HepG2 (cell line): ENCODE data around the gene SAP25. TPM values are rescaled to one million over a fixed set of nuclear protein-coding genes. Genes with fewer than 3 reads are reported as not detected.

Experiments used
- AHR ChIP-seq: IDR thresholded peaks from 2 replicates; pipeline ENCODE4 v1.6.1; 2018; ENCODE audit warnings: missing genetic modification reagents, missing compliant biosample characterization
- ARNT2 ChIP-seq: sonication (generic); formaldehyde crosslinking; IDR thresholded peaks from 2 replicates; pipeline ENCODE4 v1.8.0; 2022; ENCODE audit warnings: mild to moderate bottlenecking, low read depth, missing genetic modification reagents, moderate library complexity
- BHLHE40 ChIP-seq: IDR thresholded peaks from 2 replicates; pipeline ENCODE4 v1.6.1; 2011; ENCODE audit warnings: low read length, improper control_type of control experiment
- KLF6 ChIP-seq: IDR thresholded peaks from 2 replicates; pipeline ENCODE4 v1.8.0; 2016; ENCODE audit warnings: missing biosample characterization, missing genetic modification reagents
- NPAS2 ChIP-seq: sonication (generic); formaldehyde crosslinking; IDR thresholded peaks from 2 replicates; pipeline ENCODE4 v1.8.0; 2022; ENCODE audit warnings: mild to moderate bottlenecking, missing genetic modification reagents, borderline replicate concordance
- RBFOX2 ChIP-seq: fragments of 200-400 bp; formaldehyde crosslinking; IDR thresholded peaks from 2 replicates; pipeline ENCODE4 v1.6.1; 2017; ENCODE audit warnings: low read depth, mild to moderate bottlenecking, low read length
- SMARCC2 ChIP-seq: fragments of 450-650 bp; IDR thresholded peaks from 2 replicates; pipeline ENCODE4 v1.6.1; 2017; ENCODE audit warnings: antibody characterized with exemption, mild to moderate bottlenecking
- SOX13 ChIP-seq, 3 experiments: fragments of 450-650 bp in 1 of 3; sonication (generic) in 1 of 3; formaldehyde crosslinking in 1 of 3; IDR thresholded peaks in 2 of 3; conservative IDR thresholded peaks in 1 of 3; 2 replicates each; pipeline versions ENCODE4 v1.5.0 to v1.6.1; 2016 to 2020; ENCODE audit warnings: antibody characterized with exemption in 1 of 3, mild to moderate bottlenecking in 1 of 3, missing compliant biosample characterization in 1 of 3, missing genetic modification reagents in 1 of 3, moderate library complexity in 1 of 3
- SSRP1 ChIP-seq: IDR thresholded peaks from 2 replicates; pipeline ENCODE4 v1.6.1; 2016; ENCODE audit warnings: control low read depth
- ZNF616 ChIP-seq: sonication (generic); formaldehyde crosslinking; IDR thresholded peaks from 2 replicates; pipeline ENCODE4 v1.5.0; 2020; ENCODE audit warnings: low read depth, mild to moderate bottlenecking, missing genetic modification reagents
- ZNF780A ChIP-seq: sonication (generic); formaldehyde crosslinking; IDR thresholded peaks from 2 replicates; pipeline ENCODE4 v1.8.0; 2022; ENCODE audit warnings: mild to moderate bottlenecking, missing genetic modification reagents, moderate library complexity
- ZNF841 ChIP-seq: sonication (generic); formaldehyde crosslinking; IDR thresholded peaks from 2 replicates; pipeline ENCODE4 v1.8.1; 2023; ENCODE audit warnings: missing genetic modification reagents, borderline replicate concordance
- polyA plus RNA-seq, 8 experiments: library from polyadenylated mRNA; depleted of rRNA in 3 of 8; stranded (reverse) in 7 of 8; unstranded in 1 of 8; fragments of >200 nt; fragmentation: Illumina TruSeq in 4 of 8; extraction: Trizol in 4 of 8; gene quantifications; 2 replicates each; pipeline versions ENCODE4 v1.2.1 to v1.2.3, GENCODE V29; 2011 to 2016; ENCODE audit warnings: low read depth in 4 of 8, missing spikeins in 1 of 8, mixed read lengths in 1 of 8; ENCODE audit not compliant: insufficient read depth in 1 of 8
- total RNA-seq, 5 experiments: library from RNA; depleted of rRNA; stranded (reverse); fragments of >200 nt; fragmentation: Illumina TruSeq; extraction: Trizol; gene quantifications; 2 replicates each; pipeline ENCODE4 v1.2.3, GENCODE V29; 2016; ENCODE audit warnings: low read depth in 1 of 5
- TF ChIP-seq, protein P1 (sequence below): sonication (generic); formaldehyde crosslinking; IDR thresholded peaks from 2 replicates; pipeline ENCODE4 v1.4.0; 2020; ENCODE audit warnings: mild to moderate bottlenecking, missing genetic modification reagents, borderline replicate concordance
- TF ChIP-seq, protein P2 (sequence below): sonication (generic); formaldehyde crosslinking; IDR thresholded peaks from 2 replicates; pipeline ENCODE4 v1.5.1; 2020; ENCODE audit warnings: mild to moderate bottlenecking, missing genetic modification reagents, borderline replicate concordance
- TF ChIP-seq, protein P3 (sequence below): sonication (generic); formaldehyde crosslinking; conservative IDR thresholded peaks from 2 replicates; pipeline ENCODE4 v1.8.1; 2023; ENCODE audit warnings: missing genetic modification reagents

Gene SAP25
- total and polyA plus RNA-seq, 2 of the 13 experiments (the other 11 are each of a cell fraction or from before 2014, with no cell fraction given), result 0.15 to 0.20 TPM

DNA sequence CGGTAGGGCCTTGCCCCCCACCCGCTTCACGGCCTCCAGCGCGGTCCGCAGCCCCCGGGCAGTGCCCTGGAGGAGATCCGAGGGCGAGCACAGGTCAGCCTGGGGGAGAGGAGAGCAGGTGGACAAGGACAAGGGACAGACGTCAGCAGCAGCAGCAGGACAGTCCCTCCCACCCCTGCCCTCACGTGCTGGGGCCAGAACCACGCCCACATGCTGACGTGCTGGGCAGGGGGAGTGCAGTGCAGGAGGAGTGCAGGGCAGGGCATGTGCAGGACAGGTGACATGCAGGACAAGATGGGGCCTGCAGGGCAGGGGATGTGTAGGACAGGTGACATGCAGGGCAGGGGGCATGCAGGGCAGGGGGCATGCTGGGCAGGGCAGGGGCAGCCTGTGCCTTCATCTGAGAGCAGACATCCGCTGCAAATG, 1.5 kb upstream of the SAP25 start (continued):
- TF ChIP-seq, protein P1, sequence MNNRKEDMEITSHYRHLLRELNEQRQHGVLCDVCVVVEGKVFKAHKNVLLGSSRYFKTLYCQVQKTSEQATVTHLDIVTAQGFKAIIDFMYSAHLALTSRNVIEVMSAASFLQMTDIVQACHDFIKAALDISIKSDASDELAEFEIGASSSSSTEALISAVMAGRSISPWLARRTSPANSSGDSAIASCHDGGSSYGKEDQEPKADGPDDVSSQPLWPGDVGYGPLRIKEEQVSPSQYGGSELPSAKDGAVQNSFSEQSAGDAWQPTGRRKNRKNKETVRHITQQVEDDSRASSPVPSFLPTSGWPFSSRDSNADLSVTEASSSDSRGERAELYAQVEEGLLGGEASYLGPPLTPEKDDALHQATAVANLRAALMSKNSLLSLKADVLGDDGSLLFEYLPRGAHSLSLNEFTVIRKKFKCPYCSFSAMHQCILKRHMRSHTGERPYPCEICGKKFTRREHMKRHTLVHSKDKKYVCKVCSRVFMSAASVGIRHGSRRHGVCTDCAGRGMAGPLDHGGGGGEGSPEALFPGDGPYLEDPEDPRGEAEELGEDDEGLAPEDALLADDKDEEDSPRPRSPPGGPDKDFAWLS (CRISPR knock-in tag), result no peak
- TF ChIP-seq AHR (no peak), KLF6 (CRISPR knock-in tag) (no peak), ZNF616 (no peak), SSRP1 (no peak), NPAS2 (CRISPR knock-in tag) (no peak), ZNF841 (no peak), SOX13 (IDR thresholded peaks at IDR 0.05) (no peak), SOX13 (CRISPR knock-in tag; conservative IDR thresholded peaks at IDR 0.05 in 1 of 2, IDR thresholded peaks at IDR 0.05 in 1 of 2) (0 out of 4 replicates have a peak, but pooled peaks of 1 of the 2 experiments have one; percentile 49), SMARCC2 (no peak), BHLHE40 (peak; percentile 77), RBFOX2 (peak; percentile 58), ARNT2 (no peak), ZNF780A (no peak)
- TF ChIP-seq, protein P2, sequence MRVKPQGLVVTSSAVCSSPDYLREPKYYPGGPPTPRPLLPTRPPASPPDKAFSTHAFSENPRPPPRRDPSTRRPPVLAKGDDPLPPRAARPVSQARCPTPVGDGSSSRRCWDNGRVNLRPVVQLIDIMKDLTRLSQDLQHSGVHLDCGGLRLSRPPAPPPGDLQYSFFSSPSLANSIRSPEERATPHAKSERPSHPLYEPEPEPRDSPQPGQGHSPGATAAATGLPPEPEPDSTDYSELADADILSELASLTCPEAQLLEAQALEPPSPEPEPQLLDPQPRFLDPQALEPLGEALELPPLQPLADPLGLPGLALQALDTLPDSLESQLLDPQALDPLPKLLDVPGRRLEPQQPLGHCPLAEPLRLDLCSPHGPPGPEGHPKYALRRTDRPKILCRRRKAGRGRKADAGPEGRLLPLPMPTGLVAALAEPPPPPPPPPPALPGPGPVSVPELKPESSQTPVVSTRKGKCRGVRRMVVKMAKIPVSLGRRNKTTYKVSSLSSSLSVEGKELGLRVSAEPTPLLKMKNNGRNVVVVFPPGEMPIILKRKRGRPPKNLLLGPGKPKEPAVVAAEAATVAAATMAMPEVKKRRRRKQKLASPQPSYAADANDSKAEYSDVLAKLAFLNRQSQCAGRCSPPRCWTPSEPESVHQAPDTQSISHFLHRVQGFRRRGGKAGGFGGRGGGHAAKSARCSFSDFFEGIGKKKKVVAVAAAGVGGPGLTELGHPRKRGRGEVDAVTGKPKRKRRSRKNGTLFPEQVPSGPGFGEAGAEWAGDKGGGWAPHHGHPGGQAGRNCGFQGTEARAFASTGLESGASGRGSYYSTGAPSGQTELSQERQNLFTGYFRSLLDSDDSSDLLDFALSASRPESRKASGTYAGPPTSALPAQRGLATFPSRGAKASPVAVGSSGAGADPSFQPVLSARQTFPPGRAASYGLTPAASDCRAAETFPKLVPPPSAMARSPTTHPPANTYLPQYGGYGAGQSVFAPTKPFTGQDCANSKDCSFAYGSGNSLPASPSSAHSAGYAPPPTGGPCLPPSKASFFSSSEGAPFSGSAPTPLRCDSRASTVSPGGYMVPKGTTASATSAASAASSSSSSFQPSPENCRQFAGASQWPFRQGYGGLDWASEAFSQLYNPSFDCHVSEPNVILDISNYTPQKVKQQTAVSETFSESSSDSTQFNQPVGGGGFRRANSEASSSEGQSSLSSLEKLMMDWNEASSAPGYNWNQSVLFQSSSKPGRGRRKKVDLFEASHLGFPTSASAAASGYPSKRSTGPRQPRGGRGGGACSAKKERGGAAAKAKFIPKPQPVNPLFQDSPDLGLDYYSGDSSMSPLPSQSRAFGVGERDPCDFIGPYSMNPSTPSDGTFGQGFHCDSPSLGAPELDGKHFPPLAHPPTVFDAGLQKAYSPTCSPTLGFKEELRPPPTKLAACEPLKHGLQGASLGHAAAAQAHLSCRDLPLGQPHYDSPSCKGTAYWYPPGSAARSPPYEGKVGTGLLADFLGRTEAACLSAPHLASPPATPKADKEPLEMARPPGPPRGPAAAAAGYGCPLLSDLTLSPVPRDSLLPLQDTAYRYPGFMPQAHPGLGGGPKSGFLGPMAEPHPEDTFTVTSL, result no peak
- TF ChIP-seq, protein P3, sequence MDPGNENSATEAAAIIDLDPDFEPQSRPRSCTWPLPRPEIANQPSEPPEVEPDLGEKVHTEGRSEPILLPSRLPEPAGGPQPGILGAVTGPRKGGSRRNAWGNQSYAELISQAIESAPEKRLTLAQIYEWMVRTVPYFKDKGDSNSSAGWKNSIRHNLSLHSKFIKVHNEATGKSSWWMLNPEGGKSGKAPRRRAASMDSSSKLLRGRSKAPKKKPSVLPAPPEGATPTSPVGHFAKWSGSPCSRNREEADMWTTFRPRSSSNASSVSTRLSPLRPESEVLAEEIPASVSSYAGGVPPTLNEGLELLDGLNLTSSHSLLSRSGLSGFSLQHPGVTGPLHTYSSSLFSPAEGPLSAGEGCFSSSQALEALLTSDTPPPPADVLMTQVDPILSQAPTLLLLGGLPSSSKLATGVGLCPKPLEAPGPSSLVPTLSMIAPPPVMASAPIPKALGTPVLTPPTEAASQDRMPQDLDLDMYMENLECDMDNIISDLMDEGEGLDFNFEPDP (CRISPR knock-in tag), result no peak
